ENCODE measurements around the gene COX19. TPM values are rescaled to one million over a fixed set of nuclear protein-coding genes. Genes with fewer than 3 reads are reported as not detected.

COX19 gene
- total and polyA plus RNA-seq, 2 of the 13 experiments (the other 11 are each of a cell fraction or from before 2014, with no cell fraction given) = 11.5 to 21.7 TPM

DNA sequence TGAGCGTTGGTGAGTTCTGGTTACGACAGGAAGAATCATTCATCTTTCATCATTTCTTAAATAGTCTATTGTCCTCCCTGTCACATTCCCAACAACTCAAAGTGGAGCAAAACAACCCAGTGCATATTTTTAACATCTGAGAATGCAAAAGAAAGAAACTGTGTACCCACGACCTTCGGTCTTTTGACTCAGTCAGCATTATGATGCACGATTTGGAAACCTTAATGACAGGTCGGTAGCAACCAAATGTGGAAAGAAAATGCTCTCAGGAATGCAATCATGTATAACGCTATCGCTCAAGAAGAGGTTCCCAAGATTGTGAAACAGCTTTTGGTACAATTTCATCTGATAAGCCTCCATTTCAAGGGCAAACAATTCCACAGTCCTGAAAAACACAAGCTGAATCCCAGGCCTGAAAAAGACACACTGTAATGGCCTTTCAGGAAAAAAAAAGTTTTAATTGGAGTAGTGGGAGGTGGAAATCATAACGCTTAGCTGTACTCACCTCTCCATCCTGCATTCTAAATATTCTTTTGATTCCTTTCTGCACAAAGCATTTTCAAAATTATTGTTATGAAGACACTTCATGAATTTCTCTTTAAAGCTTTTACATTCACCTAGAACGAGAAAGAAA is 2.6 kb downstream of the COX19 start (continued):
- TF ChIP-seq, protein P1, sequence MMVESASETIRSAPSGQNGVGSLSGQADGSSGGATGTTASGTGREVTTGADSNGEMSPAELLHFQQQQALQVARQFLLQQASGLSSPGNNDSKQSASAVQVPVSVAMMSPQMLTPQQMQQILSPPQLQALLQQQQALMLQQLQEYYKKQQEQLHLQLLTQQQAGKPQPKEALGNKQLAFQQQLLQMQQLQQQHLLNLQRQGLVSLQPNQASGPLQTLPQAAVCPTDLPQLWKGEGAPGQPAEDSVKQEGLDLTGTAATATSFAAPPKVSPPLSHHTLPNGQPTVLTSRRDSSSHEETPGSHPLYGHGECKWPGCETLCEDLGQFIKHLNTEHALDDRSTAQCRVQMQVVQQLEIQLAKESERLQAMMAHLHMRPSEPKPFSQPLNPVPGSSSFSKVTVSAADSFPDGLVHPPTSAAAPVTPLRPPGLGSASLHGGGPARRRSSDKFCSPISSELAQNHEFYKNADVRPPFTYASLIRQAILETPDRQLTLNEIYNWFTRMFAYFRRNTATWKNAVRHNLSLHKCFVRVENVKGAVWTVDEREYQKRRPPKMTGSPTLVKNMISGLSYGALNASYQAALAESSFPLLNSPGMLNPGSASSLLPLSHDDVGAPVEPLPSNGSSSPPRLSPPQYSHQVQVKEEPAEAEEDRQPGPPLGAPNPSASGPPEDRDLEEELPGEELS (CRISPR knock-in tag; IDR thresholded peaks at IDR 0.05) = peak; percentile 69
- TF ChIP-seq, protein P2, sequence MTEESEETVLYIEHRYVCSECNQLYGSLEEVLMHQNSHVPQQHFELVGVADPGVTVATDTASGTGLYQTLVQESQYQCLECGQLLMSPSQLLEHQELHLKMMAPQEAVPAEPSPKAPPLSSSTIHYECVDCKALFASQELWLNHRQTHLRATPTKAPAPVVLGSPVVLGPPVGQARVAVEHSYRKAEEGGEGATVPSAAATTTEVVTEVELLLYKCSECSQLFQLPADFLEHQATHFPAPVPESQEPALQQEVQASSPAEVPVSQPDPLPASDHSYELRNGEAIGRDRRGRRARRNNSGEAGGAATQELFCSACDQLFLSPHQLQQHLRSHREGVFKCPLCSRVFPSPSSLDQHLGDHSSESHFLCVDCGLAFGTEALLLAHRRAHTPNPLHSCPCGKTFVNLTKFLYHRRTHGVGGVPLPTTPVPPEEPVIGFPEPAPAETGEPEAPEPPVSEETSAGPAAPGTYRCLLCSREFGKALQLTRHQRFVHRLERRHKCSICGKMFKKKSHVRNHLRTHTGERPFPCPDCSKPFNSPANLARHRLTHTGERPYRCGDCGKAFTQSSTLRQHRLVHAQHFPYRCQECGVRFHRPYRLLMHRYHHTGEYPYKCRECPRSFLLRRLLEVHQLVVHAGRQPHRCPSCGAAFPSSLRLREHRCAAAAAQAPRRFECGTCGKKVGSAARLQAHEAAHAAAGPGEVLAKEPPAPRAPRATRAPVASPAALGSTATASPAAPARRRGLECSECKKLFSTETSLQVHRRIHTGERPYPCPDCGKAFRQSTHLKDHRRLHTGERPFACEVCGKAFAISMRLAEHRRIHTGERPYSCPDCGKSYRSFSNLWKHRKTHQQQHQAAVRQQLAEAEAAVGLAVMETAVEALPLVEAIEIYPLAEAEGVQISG (CRISPR knock-in tag; IDR thresholded peaks at IDR 0.05) = 0 out of 2 replicates have a peak, but pooled peaks have one; percentile 22
- no peak for TF ChIP-seq ZNF746 (CRISPR knock-in tag; IDR thresholded peaks at IDR 0.05)
- TF ChIP-seq, protein P3, sequence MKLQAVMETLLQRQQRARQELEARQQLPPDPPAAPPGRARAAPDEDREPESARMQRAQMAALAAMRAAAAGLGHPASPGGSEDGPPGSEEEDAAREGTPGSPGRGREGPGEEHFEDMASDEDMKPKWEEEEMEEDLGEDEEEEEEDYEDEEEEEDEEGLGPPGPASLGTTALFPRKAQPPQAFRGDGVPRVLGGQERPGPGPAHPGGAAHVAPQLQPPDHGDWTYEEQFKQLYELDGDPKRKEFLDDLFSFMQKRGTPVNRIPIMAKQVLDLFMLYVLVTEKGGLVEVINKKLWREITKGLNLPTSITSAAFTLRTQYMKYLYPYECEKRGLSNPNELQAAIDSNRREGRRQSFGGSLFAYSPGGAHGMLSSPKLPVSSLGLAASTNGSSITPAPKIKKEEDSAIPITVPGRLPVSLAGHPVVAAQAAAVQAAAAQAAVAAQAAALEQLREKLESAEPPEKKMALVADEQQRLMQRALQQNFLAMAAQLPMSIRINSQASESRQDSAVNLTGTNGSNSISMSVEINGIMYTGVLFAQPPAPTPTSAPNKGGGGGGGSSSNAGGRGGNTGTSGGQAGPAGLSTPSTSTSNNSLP (IDR thresholded peaks at IDR 0.05; ENCODE audit: low read depth, low read length) = peak; percentile 57; the same call in 1 of the 2 replicates
- TF ChIP-seq ELF4 (CRISPR knock-in tag; IDR thresholded peaks at IDR 0.05; ENCODE audit: borderline replicate concordance) = no peak
- 0 out of 2 replicates have a peak, but pooled peaks have one; percentile 28 for TF ChIP-seq CREM (IDR thresholded peaks at IDR 0.05)
- no peak for TF ChIP-seq CREM (CRISPR knock-in tag; IDR thresholded peaks at IDR 0.05)
- TF ChIP-seq RORA (CRISPR knock-in tag; IDR thresholded peaks at IDR 0.05) = no peak
- no peak for TF ChIP-seq ZSCAN22 (CRISPR knock-in tag; IDR thresholded peaks at IDR 0.05)
- 0 out of 2 replicates have a peak, but pooled peaks have one; percentile 8 for TF ChIP-seq RXRB (CRISPR knock-in tag; IDR thresholded peaks at IDR 0.05; ENCODE audit: borderline replicate concordance)
- TF ChIP-seq ZNF317 (CRISPR knock-in tag; IDR thresholded peaks at IDR 0.05) = no peak
- TF ChIP-seq NR2C2 (CRISPR knock-in tag; IDR thresholded peaks at IDR 0.05; ENCODE audit: borderline replicate concordance) = peak; percentile 44
- no peak for TF ChIP-seq ZMAT3 (CRISPR knock-in tag; conservative IDR thresholded peaks at IDR 0.05)
- TF ChIP-seq, protein P4, sequence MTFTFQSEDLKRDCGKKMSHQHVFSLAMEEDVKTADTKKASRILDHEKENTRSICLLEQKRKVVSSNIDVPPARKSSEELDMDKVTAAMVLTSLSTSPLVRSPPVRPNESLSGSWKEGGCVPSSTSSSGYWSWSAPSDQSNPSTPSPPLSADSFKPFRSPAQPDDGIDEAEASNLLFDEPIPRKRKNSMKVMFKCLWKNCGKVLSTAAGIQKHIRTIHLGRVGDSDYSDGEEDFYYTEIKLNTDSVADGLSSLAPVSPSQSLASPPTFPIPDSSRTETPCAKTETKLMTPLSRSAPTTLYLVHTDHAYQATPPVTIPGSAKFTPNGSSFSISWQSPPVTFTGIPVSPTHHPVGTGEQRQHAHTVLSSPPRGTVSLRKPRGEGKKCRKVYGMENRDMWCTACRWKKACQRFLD (CRISPR knock-in tag; IDR thresholded peaks at IDR 0.05; ENCODE audit: borderline replicate concordance) = no peak
- TF ChIP-seq, protein P5, sequence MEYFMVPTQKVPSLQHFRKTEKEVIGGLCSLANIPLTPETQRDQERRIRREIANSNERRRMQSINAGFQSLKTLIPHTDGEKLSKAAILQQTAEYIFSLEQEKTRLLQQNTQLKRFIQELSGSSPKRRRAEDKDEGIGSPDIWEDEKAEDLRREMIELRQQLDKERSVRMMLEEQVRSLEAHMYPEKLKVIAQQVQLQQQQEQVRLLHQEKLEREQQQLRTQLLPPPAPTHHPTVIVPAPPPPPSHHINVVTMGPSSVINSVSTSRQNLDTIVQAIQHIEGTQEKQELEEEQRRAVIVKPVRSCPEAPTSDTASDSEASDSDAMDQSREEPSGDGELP (IDR thresholded peaks at IDR 0.05; ENCODE audit: borderline replicate concordance, low read depth) = no peak
- peak; percentile 48; the same call in 1 of the 2 replicates for TF ChIP-seq RCOR2 (CRISPR knock-in tag; IDR thresholded peaks at IDR 0.05)
